Measurements from ENCODE around the gene TTC38.

The TTC38 gene

DNA sequence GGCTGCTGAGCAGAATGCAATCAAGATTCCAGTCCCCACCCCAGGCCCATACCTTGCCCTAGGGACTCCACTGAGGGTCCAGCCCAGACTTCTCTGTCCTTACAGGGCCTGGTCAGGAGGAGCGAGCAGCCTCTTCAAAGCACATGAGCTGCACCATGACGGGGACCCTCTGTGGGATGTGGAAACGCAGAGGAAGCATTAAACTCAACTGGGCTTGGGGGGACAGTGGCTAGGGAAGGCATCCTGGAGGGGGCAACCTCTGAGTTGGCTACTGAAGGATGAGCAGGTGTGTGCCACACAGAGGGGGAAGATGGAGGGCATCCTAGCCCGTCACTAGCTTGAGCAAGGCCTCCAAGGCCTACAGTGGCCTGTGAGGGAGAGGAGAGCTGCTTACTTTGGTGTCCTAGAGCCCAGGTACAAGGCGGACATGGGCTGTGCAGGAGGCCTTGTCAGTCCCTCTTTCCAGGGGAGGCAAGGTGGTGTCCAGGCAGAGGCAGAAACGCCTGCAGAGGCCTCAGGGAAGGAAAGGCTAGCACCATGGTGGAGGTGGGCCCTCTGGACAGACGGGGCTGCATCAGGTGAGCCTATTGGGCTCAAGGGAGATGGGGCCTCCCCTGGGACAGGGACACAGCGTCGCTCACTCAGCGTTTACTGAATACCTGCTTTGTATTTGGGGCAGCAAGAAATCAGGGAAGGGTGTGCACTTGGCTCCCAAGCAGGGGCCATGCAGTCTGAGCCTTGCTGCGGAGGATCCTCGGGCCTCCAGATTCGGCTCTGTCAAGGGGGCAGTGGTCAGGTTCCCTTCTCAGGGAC lies 14.3 kb downstream of the TTC38 start:
- no peak for DNase-seq (ENCODE audit: low read depth)
- no peak overlapping the region for H3K4me3 ChIP-seq (replicated peaks; ENCODE audit: low read depth, low read length)
- TF ChIP-seq, protein P1, sequence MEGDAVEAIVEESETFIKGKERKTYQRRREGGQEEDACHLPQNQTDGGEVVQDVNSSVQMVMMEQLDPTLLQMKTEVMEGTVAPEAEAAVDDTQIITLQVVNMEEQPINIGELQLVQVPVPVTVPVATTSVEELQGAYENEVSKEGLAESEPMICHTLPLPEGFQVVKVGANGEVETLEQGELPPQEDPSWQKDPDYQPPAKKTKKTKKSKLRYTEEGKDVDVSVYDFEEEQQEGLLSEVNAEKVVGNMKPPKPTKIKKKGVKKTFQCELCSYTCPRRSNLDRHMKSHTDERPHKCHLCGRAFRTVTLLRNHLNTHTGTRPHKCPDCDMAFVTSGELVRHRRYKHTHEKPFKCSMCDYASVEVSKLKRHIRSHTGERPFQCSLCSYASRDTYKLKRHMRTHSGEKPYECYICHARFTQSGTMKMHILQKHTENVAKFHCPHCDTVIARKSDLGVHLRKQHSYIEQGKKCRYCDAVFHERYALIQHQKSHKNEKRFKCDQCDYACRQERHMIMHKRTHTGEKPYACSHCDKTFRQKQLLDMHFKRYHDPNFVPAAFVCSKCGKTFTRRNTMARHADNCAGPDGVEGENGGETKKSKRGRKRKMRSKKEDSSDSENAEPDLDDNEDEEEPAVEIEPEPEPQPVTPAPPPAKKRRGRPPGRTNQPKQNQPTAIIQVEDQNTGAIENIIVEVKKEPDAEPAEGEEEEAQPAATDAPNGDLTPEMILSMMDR (IDR thresholded peaks at IDR 0.05; ENCODE audit: low read length, missing control alignments), result no peak

GRCh38 chr22:46286006-46286405 lies 18.2 kb downstream of the TTC38 start:
- H3K4me3 ChIP-seq (replicated peaks; ENCODE audit: low read depth, low read length), result no peak overlapping the region
- DNase-seq (ENCODE audit: low read depth), result no peak
- TF ChIP-seq, protein P1 (IDR thresholded peaks at IDR 0.05; ENCODE audit: low read length, missing control alignments), result no peak

DNA sequence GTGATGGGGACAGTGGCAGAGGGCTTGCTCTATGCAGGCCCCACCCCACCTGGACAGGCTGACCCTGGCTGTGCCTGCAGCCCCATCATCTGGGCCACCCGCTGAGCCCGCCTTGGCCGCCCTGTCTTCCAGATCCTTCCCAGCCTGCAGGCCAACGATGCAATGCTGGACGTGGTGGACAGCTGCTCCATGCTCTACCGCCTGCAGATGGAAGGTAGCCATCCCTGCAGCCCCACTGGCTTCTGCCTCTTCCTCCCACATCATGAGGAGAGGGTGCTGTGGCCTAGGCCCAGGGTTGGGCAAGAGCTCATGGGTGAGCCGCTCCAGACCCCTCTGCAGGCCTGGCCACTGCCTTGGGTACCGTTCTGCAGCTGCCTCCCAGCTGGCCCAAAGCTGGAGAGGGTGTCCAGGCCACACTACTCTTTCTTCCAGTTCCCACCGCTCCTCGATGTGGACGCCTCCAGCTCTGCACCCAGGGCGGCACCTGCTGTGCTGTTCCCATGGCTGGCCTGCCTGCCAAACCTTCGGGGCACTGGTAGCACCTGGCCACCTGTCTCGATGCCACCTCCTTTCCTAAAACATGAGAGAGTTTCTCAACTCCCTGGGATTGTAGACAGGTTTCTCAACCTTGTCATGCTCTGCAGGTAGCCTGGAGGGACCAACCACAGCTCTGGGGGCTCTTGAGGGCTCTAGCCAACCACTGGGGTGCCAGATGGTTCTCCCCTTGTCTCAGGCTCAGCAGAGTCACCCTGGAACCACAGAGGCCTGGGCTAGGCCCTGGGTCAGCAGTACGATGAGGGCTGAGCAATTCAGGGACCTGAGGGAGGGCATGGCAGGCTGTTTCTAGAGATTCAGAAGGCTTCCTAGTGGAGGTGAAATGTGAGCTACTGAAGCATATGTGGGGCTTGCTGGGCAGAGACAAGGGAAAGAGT lies 19.4 kb downstream of the TTC38 start:
- H3K4me3 ChIP-seq (replicated peaks; ENCODE audit: low read depth, low read length), result no peak overlapping the region
- TF ChIP-seq, protein P1 (IDR thresholded peaks at IDR 0.05; ENCODE audit: low read length, missing control alignments), result no peak
- no peak for DNase-seq (ENCODE audit: low read depth)

GRCh38 chr22:46287873-46288751 lies 20.3 kb downstream of the TTC38 start:
- H3K4me3 ChIP-seq (replicated peaks; ENCODE audit: low read depth, low read length), result no peak overlapping the region
- DNase-seq (ENCODE audit: low read depth), result no peak
- TF ChIP-seq, protein P1 (IDR thresholded peaks at IDR 0.05; ENCODE audit: low read length, missing control alignments), result no peak

DNA sequence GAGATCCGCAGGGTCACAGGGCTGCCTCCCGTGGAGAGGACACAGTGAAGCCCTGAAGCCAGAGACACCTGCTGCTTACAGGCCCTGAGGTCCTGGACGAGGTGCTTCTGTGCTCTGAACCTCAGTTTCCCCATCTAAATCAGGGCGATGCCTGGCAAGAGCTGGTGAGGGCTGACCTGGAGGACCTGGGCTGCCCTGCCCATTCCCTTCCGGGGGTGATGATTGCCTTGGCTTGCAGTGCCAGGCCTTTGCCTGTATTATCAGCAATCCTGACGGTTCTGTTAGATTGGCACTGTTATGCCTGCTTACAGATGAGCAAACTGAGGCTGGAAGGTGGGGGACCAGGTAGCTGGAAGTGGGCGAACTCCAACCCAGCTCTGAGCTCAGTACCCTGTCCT lies 21.0 kb downstream of the TTC38 start:
- no peak for DNase-seq (ENCODE audit: low read depth)
- TF ChIP-seq, protein P1 (IDR thresholded peaks at IDR 0.05; ENCODE audit: low read length, missing control alignments), result no peak
- H3K4me3 ChIP-seq (replicated peaks; ENCODE audit: low read depth, low read length), result no peak overlapping the region

DNA sequence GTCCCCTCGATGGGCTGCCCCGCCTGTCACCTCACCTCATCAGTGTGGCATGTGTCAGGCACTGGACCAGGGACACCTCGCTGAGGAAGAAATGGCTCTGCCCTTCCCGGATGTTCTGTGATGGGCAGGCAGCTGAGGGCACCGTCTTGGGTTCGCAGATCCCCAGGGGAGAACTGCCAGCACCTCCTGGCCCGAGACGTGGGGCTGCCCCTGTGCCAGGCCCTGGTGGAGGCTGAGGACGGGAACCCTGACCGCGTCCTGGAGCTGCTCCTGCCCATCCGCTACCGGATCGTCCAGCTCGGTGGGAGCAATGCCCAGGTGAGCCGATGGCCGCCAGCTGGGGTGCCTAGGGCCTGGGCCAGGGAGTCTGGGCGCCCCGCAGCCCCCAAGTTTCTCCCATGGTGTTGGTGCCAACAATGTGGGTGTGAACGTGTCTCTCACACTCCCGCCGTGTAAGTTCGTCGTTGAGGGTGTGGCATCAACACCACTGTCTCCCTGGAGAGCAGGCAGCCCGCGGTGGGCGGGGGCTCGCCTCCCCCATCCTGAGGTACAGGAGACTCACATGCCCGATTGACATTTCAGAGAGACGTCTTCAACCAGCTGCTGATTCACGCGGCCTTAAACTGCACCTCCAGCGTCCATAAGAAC lies 21.6 kb downstream of the TTC38 start:
- H3K4me3 ChIP-seq (replicated peaks; ENCODE audit: low read depth, low read length), result no peak overlapping the region
- no peak for DNase-seq (ENCODE audit: low read depth)
- TF ChIP-seq, protein P1 (IDR thresholded peaks at IDR 0.05; ENCODE audit: low read length, missing control alignments), result no peak
